HepG2 (cell line): Measurements from ENCODE around the gene ESPNL. TPM values are rescaled to one million over a fixed set of nuclear protein-coding genes. Genes with fewer than 3 reads are reported as not detected.

Source experiments
- CEBPB ChIP-seq: IDR thresholded peaks from 2 replicates; pipeline ENCODE4 v1.6.1; 2011; ENCODE audit warnings: low read depth, low read length, improper control_type of control experiment, borderline replicate concordance
- FOXO1 ChIP-seq: sonication (generic); formaldehyde crosslinking; IDR thresholded peaks from 2 replicates; pipeline ENCODE4 v1.4.0; 2020; ENCODE audit warnings: missing genetic modification reagents
- GLI4 ChIP-seq: sonication (generic); formaldehyde crosslinking; IDR thresholded peaks from 2 replicates; pipeline ENCODE4 v1.5.1; 2020; ENCODE audit warnings: missing genetic modification reagents, mild to moderate bottlenecking, moderate library complexity, borderline replicate concordance
- HIVEP1 ChIP-seq: sonication (generic); formaldehyde crosslinking; IDR thresholded peaks from 2 replicates; pipeline ENCODE4 v1.4.0; 2020; ENCODE audit warnings: mild to moderate bottlenecking, missing genetic modification reagents
- RBFOX2 ChIP-seq: fragments of 200-400 bp; formaldehyde crosslinking; IDR thresholded peaks from 2 replicates; pipeline ENCODE4 v1.6.1; 2017; ENCODE audit warnings: low read depth, mild to moderate bottlenecking, low read length
- XRCC5 ChIP-seq: fragments of 200-400 bp; formaldehyde crosslinking; optimal IDR thresholded peaks from 2 replicates; pipeline ENCODE3; 2017; ENCODE audit warnings: mild to moderate bottlenecking, low read length
- ZBTB7B ChIP-seq: sonication (generic); formaldehyde crosslinking; IDR thresholded peaks from 2 replicates; pipeline ENCODE4 v1.4.0; 2020; ENCODE audit warnings: missing genetic modification reagents
- ZNF121 ChIP-seq: sonication (generic); formaldehyde crosslinking; IDR thresholded peaks from 2 replicates; pipeline ENCODE4 v1.5.0; 2020; ENCODE audit warnings: mild to moderate bottlenecking, missing genetic modification reagents
- ZNF225 ChIP-seq: sonication (generic); formaldehyde crosslinking; IDR thresholded peaks from 2 replicates; pipeline ENCODE4 v1.4.0; 2020; ENCODE audit warnings: mild to moderate bottlenecking, missing genetic modification reagents
- ZNF451 ChIP-seq: sonication (generic); formaldehyde crosslinking; IDR thresholded peaks from 2 replicates; pipeline ENCODE4 v1.5.0; 2020; ENCODE audit warnings: mild to moderate bottlenecking, missing genetic modification reagents
- ZNF713 ChIP-seq: sonication (generic); formaldehyde crosslinking; IDR thresholded peaks from 2 replicates; pipeline ENCODE4 v1.4.0; 2020; ENCODE audit warnings: mild to moderate bottlenecking, missing genetic modification reagents
- ZNF891 ChIP-seq: sonication (generic); formaldehyde crosslinking; IDR thresholded peaks from 2 replicates; pipeline ENCODE4 v1.5.0; 2020; ENCODE audit warnings: mild to moderate bottlenecking, missing genetic modification reagents
- polyA plus RNA-seq, 8 experiments: library from polyadenylated mRNA; depleted of rRNA in 3 of 8; stranded (reverse) in 7 of 8; unstranded in 1 of 8; fragments of >200 nt; fragmentation: Illumina TruSeq in 4 of 8; extraction: Trizol in 4 of 8; gene quantifications; 2 replicates each; pipeline versions ENCODE4 v1.2.1 to v1.2.3, GENCODE V29; 2011 to 2016; ENCODE audit warnings: low read depth in 4 of 8, missing spikeins in 1 of 8, mixed read lengths in 1 of 8; ENCODE audit not compliant: insufficient read depth in 1 of 8
- total RNA-seq, 5 experiments: library from RNA; depleted of rRNA; stranded (reverse); fragments of >200 nt; fragmentation: Illumina TruSeq; extraction: Trizol; gene quantifications; 2 replicates each; pipeline ENCODE4 v1.2.3, GENCODE V29; 2016; ENCODE audit warnings: low read depth in 1 of 5
- TF ChIP-seq, protein P1 (sequence below): IDR thresholded peaks from 2 replicates; pipeline ENCODE4 v1.6.1; 2016; ENCODE audit warnings: low read depth, borderline replicate concordance
- TF ChIP-seq, protein P2 (sequence below): IDR thresholded peaks from 2 replicates; pipeline ENCODE4 v1.6.1; 2016; ENCODE audit warnings: mild to moderate bottlenecking
- TF ChIP-seq, protein P3 (sequence below): sonication (generic); formaldehyde crosslinking; IDR thresholded peaks from 2 replicates; pipeline ENCODE4 v1.8.0; 2022; ENCODE audit warnings: mild to moderate bottlenecking, missing genetic modification reagents
- TF ChIP-seq, protein P4 (sequence below), 2 experiments: fragments of 450-650 bp in 1 of 2; sonication (generic) in 1 of 2; formaldehyde crosslinking in 1 of 2; IDR thresholded peaks; 2 replicates each; pipeline versions ENCODE4 v1.6.1 to v1.8.0; 2016 to 2022; ENCODE audit warnings: antibody characterized with exemption in 1 of 2, mild to moderate bottlenecking in 1 of 2, missing genetic modification reagents in 1 of 2

ESPNL gene
- total and polyA plus RNA-seq, 2 of the 13 experiments (the other 11 are each of a cell fraction or from before 2014, with no cell fraction given), result 0.45 to 0.80 TPM

DNA sequence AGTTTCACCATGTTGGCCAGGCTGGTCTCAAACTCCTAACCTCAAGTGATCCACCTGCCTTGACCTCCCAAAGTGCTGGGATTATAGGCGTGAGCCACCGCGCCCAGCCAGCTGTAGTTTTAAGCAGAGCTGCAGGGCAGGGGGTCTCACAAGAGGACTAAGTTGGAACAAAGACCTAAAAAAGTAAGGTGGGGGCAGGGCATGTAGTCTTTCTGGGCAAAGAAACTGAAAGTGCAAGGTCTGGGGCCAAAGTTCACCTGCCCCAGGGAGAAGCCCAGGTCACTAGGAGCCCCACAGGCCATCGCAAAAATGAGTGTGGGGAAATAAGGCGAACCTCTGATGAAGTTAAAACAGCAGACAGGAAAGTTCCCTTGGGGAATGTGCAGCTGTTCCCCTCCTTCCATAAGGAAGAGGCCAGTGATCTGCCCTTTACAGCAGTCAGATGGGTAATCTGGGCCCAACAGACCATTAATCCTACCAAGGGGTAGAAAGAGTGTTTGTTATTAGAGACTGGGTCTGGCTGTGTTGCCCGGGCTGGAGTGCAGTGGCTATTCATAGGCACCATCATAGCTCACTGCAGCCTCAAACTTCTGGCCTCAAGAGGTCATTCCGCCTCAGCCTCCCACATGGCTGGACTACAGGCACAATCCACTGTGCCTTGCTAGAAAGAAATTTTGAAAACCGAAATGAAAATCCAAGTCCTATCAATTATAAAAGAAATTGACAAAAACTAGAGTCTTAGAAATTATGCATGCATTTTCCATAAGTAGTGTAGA is 36.5 kb upstream of the ESPNL start (continued):
- 0 out of 2 replicates have a peak, but pooled peaks have one; percentile 17 for TF ChIP-seq RBFOX2
- no peak for TF ChIP-seq ZNF713 (CRISPR knock-in tag)
- TF ChIP-seq ZNF451 (CRISPR knock-in tag), result no peak
- TF ChIP-seq CEBPB, result no peak
- TF ChIP-seq HIVEP1 (CRISPR knock-in tag), result no peak
- TF ChIP-seq ZNF121 (CRISPR knock-in tag), result peak; percentile 85
- TF ChIP-seq, protein P1, sequence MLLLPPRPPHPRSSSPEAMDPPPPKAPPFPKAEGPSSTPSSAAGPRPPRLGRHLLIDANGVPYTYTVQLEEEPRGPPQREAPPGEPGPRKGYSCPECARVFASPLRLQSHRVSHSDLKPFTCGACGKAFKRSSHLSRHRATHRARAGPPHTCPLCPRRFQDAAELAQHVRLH, result no peak
- TF ChIP-seq, protein P2, sequence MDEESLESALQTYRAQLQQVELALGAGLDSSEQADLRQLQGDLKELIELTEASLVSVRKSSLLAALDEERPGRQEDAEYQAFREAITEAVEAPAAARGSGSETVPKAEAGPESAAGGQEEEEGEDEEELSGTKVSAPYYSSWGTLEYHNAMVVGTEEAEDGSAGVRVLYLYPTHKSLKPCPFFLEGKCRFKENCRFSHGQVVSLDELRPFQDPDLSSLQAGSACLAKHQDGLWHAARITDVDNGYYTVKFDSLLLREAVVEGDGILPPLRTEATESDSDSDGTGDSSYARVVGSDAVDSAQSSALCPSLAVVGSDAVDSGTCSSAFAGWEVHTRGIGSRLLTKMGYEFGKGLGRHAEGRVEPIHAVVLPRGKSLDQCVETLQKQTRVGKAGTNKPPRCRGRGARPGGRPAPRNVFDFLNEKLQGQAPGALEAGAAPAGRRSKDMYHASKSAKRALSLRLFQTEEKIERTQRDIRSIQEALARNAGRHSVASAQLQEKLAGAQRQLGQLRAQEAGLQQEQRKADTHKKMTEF, result no peak; the same call in 1 of the 2 replicates
- TF ChIP-seq, protein P3, sequence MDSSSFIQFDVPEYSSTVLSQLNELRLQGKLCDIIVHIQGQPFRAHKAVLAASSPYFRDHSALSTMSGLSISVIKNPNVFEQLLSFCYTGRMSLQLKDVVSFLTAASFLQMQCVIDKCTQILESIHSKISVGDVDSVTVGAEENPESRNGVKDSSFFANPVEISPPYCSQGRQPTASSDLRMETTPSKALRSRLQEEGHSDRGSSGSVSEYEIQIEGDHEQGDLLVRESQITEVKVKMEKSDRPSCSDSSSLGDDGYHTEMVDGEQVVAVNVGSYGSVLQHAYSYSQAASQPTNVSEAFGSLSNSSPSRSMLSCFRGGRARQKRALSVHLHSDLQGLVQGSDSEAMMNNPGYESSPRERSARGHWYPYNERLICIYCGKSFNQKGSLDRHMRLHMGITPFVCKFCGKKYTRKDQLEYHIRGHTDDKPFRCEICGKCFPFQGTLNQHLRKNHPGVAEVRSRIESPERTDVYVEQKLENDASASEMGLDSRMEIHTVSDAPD (CRISPR knock-in tag), result no peak
- peak; percentile 68; the same call in 1 of the 2 replicates for TF ChIP-seq ZBTB7B (CRISPR knock-in tag)
- no peak for TF ChIP-seq ZNF891
- TF ChIP-seq ZNF225 (CRISPR knock-in tag), result no peak
- TF ChIP-seq, protein P4, sequence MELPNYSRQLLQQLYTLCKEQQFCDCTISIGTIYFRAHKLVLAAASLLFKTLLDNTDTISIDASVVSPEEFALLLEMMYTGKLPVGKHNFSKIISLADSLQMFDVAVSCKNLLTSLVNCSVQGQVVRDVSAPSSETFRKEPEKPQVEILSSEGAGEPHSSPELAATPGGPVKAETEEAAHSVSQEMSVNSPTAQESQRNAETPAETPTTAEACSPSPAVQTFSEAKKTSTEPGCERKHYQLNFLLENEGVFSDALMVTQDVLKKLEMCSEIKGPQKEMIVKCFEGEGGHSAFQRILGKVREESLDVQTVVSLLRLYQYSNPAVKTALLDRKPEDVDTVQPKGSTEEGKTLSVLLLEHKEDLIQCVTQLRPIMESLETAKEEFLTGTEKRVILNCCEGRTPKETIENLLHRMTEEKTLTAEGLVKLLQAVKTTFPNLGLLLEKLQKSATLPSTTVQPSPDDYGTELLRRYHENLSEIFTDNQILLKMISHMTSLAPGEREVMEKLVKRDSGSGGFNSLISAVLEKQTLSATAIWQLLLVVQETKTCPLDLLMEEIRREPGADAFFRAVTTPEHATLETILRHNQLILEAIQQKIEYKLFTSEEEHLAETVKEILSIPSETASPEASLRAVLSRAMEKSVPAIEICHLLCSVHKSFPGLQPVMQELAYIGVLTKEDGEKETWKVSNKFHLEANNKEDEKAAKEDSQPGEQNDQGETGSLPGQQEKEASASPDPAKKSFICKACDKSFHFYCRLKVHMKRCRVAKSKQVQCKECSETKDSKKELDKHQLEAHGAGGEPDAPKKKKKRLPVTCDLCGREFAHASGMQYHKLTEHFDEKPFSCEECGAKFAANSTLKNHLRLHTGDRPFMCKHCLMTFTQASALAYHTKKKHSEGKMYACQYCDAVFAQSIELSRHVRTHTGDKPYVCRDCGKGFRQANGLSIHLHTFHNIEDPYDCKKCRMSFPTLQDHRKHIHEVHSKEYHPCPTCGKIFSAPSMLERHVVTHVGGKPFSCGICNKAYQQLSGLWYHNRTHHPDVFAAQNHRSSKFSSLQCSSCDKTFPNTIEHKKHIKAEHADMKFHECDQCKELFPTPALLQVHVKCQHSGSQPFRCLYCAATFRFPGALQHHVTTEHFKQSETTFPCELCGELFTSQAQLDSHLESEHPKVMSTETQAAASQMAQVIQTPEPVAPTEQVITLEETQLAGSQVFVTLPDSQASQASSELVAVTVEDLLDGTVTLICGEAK (IDR thresholded peaks at IDR 0.05), result no peak
- TF ChIP-seq, protein P4 (CRISPR knock-in tag; IDR thresholded peaks at IDR 0.05), result peak; percentile 57; the same call in 1 of the 2 replicates
- 0 out of 2 replicates have a peak, but pooled peaks have one; percentile 22 for TF ChIP-seq FOXO1 (CRISPR knock-in tag)
- no peak for TF ChIP-seq GLI4 (CRISPR knock-in tag)
- no peak for TF ChIP-seq XRCC5
